Epithelial cell of proximal tubule (primary cell): ENCODE data around the gene ASTN2. TPM values are rescaled to one million over a fixed set of nuclear protein-coding genes. Genes with fewer than 3 reads are reported as not detected.

Source experiments
- DNase-seq: peaks from one replicate; pipeline ENCODE4 v3.0.0-alpha.2; 2011; ENCODE audit warnings: low read depth
- H3K4me3 ChIP-seq: 2 replicates; pipeline ENCODE4 v1.5.1; 2011; ENCODE audit warnings: low read depth, mild to moderate bottlenecking, low read length
- total RNA-seq: library from RNA; depleted of rRNA; stranded (reverse); fragments of >200 nt; gene quantifications from 2 replicates; pipeline ENCODE4 v1.2.3, GENCODE V29; 2015
- TF ChIP-seq, protein P1 (sequence below): conservative IDR thresholded peaks from 2 replicates; pipeline ENCODE4 v1.5.1; 2012; ENCODE audit warnings: low read depth, mild to moderate bottlenecking, low read length

The ASTN2 gene
- total RNA-seq, 1 donor from 2014 or later = 4.4 TPM

DNA sequence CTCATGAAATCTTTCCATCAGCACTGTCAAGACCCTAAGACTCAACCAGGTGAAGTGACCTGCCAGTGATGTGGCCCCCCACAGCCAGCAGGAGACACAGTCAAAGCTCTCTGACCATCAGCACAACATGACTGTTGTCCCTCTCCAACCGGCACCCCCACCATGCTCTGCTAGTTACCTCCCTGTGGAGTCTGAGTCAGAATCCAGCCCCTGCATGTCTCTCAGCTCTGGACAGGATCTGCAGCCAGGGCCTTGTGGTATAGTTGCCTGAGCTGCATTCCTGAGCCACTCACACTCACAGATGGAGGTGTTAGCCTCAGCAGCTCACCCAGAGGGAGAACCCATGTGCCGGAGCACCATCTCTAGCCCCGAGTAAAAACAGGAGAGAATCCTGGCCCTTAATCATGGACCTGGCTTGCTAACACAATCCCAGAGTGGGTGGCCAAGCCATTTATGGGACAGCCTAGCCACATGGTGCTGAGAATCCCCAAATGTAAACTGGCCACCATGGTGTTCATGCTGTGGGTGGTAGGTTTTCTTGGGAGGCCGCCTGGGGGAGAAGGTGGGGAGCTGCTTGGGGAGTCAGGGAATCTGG lies 1023.5 kb downstream of the ASTN2 start:
- no peak overlapping the region for H3K4me3 ChIP-seq
- DNase-seq = peak; percentile 54
- TF ChIP-seq, protein P1, sequence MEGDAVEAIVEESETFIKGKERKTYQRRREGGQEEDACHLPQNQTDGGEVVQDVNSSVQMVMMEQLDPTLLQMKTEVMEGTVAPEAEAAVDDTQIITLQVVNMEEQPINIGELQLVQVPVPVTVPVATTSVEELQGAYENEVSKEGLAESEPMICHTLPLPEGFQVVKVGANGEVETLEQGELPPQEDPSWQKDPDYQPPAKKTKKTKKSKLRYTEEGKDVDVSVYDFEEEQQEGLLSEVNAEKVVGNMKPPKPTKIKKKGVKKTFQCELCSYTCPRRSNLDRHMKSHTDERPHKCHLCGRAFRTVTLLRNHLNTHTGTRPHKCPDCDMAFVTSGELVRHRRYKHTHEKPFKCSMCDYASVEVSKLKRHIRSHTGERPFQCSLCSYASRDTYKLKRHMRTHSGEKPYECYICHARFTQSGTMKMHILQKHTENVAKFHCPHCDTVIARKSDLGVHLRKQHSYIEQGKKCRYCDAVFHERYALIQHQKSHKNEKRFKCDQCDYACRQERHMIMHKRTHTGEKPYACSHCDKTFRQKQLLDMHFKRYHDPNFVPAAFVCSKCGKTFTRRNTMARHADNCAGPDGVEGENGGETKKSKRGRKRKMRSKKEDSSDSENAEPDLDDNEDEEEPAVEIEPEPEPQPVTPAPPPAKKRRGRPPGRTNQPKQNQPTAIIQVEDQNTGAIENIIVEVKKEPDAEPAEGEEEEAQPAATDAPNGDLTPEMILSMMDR = no peak

DNA sequence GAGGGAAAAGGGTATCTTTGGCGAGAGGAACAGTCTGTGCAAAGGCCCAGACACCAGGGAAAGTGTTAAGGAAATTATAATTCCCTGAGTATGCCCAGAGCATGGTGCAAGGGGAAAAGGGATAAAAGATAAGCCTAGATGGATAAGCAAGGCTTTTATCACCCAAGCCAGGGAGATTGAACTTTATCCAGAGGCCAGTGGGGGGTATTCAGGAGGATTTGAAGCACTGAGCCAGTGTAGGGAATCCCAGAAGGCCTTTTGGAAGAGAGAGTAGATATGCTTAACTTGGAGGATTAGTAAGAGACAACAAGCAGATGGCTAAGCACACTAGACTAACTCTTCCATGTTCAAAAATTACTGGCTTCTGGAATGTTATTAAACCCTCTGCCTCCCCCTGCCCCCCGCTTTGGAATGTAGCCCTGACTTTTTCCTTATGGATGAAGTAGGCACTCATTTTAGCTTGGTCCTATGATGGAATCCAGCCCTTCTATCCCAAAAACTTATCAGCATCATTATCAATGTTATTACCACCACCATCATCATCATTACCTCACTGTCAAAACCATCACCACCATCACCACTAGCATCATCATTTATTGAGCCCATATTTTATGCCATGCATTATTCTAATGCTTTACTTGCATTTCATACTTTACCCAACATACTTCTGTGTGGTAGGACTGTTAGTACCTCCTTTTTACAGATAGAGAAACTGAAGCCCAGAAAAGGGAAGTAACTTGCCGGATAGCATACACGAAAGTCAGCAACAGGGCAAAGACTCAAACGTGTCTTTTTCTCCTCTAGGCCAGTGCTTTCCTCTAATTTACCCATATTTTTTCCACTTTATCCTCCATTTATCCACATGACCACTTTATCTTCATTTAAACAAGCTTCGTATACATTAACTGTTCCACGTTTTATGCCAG lies 1024.3 kb downstream of the ASTN2 start:
- TF ChIP-seq, protein P1 = no peak
- DNase-seq = no peak
- H3K4me3 ChIP-seq = no peak overlapping the region

- peak; percentile 69 for DNase-seq
- no peak overlapping the region for H3K4me3 ChIP-seq
- TF ChIP-seq, protein P1 = no peak
Observed at GRCh38 chr9:116389541-116390302, 1025.1 kb downstream of the ASTN2 start.

- TF ChIP-seq, protein P1 = no peak
- H3K4me3 ChIP-seq = no peak overlapping the region
- DNase-seq = peak; percentile 93
Observed at GRCh38 chr9:116387934-116388698, 1026.7 kb downstream of the ASTN2 start.

DNA sequence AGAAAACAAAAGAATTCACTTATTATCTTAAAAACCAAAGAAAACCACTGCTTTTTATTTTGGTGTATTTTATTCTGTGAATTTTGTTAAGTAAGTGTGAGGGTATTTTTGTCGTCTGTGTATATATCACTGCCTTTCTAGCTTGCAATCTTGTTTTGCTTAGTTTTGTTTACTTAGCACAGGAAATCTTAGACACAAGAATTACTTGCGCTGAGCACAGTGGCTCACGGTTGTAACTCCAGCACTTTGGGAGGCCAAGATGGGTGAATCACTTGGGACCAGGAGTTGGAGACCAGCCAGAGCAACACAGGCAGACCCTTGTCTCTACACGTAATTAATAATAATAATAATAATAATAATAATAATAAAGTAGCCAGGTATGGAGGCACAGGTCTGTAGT lies 1030.9 kb downstream of the ASTN2 start:
- TF ChIP-seq, protein P1 = no peak
- H3K4me3 ChIP-seq = no peak overlapping the region
- no peak for DNase-seq

- DNase-seq = no peak
- TF ChIP-seq, protein P1 = no peak
- no peak overlapping the region for H3K4me3 ChIP-seq
Observed at GRCh38 chr9:116383133-116383532, 1031.7 kb downstream of the ASTN2 start.
